Smooth muscle cell of the brain vasculature (primary cell): ENCODE results near the gene GMDS.
A peak's percentile ranks its signal among the peaks of the same experiment; 100 is the strongest.

ENCODE experiments used
- DNase-seq: peaks from one replicate; pipeline ENCODE4 v3.0.0-alpha.2; 2012; ENCODE audit warnings: low read depth, low spot score

The GMDS gene

GRCh38 chr6:2099870-2100269 is 145.5 kb downstream of the GMDS start:
- no peak for DNase-seq

DNA sequence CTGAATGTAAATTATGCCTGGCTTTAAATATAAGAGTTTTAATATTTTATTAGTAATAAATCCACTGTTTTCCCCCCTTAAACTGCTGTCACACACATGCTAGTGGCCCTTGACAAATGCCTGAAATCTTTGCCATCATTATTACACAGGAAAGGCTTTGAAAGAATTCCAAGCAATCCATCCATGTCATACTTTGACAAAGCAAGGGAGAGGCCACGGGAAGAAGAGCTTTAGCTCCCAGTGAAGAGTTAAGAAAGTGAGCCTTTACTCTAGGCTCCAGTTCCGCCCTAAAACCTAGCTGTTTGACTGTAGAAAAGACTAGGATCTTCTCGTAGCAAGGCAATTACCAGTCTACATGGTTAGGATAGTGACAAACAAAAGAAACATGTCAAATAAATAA is 147.9 kb downstream of the GMDS start:
- DNase-seq, result no peak

- DNase-seq, result no peak
These were observed 150.8 kb downstream of the GMDS start for GRCh38 chr6:2094642-2095041.

DNA sequence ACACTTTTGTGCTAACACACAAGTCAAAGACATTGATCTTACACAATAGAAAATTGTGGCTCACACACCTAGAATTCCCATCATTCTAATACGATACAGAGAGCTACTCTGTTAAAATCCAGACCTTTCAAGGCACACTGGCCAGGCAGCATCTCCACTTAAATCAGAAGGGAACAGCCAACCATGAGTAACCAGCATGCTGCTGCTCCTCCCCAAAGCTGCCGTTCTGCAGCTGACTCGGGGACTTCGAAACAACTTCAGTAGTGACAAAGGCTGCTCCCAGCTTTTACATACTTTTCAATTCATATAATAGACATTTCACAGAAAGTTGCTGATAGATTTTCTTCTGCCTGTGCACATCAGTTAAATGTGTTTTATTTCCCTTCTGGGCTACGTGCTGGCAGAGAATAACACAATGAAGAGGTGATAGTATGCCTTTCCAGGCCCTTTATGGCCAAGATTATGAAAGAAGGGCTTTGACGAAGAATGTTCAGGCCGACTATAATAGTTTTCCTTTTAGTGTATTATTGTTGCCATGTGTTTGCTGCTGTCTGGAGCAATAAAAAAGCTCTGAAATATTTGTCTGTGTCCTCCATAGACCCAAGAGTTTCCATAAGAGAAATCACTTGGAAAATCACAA is 159.0 kb downstream of the GMDS start:
- DNase-seq, result no peak

DNA sequence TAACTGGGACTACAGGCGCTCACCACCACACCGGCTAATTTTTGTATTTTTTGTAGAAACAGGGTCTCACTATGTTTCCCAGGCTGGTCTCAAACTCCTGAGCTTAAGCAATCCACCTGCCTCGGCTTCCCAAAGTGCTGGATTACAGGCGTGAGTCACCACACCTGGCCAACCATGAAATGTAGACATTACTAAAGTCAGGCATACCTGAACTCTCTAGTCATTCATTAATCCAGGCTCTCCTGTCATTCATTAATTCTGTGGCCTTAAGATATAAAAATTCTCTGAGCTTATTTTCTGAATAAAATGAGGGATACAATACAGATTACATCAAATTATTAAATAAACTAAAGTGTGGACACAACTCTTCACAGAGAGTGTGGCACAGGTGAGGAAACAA is 159.7 kb downstream of the GMDS start:
- DNase-seq, result no peak

- no peak for DNase-seq
These were observed 164.0 kb downstream of the GMDS start for GRCh38 chr6:2081155-2082138.

GRCh38 chr6:2078888-2079287 is 166.5 kb downstream of the GMDS start:
- DNase-seq, result no peak

DNA sequence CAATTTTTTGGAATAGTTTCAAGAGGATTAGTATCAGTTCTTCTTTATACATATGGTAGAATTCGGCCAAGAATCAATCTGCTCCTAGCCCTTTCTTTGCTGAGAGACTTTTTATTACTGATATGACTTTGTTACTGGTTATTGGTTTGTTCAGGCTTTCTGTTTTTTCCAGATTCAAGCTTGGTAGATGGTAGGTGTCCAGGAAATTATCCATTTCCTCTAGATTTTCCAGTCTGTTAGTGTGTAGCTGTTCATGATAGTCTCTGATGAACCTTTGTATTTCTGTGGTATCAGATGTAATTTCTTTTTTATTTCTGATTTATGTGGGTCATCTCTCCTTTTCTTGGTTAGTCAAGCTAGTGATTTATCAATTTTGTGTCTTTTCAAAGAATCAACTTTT is 167.6 kb downstream of the GMDS start:
- no peak for DNase-seq

GRCh38 chr6:2073476-2073875 is 171.9 kb downstream of the GMDS start:
- DNase-seq, result no peak

DNA sequence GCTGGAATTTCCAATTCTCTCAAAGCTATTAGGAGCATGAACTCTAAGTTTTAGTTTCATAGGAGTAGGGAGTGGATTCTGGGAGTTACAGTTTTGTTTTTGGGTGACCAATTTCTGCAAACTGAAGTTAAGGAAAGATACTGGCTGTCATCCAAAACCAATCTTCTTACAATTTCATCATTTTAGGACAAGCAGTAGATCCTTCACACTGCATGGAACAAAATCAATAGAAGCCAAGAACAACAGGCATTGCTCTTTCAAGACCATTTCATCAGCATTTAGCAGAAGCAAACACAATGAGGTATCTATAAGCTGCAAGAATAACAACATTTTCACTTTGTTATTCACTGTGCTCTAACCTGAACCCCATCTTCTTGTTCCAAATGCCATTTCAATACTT is 173.0 kb downstream of the GMDS start:
- peak; percentile 53 for DNase-seq

DNA sequence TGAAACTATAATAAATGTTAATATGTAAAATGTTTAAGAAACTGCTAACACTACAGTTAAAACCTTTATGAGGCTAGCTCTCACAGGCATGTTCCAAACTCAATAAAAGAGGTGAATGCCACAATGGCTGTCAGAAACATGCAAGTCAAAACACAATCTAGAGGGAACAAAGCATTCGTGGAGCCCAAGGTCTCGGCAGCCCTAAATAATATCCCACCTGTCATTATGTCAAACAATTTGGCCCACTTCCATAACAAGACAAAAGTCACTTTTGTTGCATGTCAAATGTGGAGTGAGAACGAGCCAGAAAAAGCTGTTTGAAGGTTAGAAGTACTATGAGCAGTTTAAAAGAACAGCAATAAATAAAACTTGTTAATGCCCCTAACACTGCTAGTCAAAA is 181.9 kb downstream of the GMDS start:
- no peak for DNase-seq

DNA sequence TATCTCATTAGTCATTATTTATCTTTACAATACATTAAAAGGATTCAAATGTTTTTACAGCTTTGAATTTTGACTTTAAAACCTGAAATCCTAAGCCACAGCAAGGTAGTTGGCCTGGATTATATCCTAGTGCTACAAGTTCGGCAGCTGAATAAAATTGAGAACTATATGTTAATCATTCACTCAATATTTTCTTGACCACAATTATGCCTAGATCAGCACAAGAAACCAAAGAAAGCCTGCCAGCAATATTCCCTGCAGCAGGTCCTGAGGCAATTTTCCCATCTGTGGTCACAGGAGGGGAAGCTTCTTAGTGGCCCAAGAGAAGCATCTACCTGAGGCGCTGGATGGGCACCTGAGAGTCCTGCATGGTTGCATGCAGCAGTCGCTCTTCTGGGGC is 183.5 kb downstream of the GMDS start:
- DNase-seq, result peak; percentile 58

DNA sequence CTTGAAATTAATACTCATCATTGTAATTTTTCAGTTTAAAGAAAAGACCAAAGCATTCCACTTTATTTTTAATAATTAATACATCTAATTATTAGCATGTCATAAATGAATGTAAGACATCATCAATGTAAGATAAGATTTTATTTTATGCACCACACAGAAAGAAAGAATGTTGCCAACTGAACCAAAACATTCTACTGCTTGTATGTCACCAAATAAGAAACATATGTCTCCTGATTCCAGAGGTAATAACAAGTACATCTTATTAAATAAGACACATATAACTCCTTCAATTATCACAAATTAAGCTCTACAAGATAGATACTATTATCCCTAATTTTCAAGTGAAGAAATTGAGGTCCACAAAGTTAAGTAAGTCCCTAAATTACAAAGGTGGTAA is 189.5 kb downstream of the GMDS start:
- DNase-seq, result no peak

- DNase-seq, result no peak
These were observed 190.3 kb downstream of the GMDS start for GRCh38 chr6:2055143-2055542.

DNA sequence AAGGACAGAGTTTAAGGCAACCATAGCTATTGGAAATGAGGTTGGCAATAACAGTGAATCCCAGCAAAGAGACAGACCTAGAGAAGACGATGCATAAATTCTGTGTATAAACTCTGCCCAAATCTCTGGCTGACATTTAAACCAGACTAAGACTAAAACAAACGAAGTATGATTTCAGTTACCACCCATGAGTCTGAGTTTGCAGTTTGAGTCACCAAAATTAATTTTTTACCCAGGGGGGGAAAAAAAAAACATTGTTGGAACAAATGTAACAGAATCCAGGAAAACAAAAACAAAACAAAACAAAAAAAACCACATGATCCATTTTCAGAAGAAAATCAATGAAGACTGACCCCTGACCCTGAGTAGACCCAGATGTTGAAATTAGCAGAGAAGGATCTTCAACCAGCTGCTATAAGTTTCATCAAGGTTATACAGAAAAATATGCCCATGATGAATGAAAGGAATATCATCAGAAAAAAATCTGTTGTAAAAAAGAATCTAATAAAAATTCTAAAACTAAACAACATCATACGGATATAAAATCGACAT is 190.8 kb downstream of the GMDS start:
- DNase-seq, result no peak

DNA sequence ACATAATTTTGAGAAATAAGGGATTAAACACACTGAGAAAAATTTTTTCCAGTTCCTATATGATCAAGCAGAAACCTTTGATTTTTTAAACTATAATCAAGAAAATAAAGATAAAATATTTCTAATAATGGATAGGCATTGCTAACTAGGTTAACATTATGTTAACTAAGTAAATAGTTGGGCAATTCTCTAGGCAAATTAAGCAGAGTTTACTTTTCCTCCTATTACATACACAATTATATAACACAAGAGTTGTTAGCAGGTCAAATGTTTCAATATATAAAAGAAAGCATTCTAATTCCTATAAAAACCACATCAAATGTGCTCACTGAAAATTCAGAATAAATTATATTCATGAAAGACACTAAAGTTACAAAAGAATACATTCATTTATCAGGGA is 191.7 kb downstream of the GMDS start:
- DNase-seq, result no peak

GRCh38 chr6:2047855-2048254 is 197.6 kb downstream of the GMDS start:
- DNase-seq, result no peak

DNA sequence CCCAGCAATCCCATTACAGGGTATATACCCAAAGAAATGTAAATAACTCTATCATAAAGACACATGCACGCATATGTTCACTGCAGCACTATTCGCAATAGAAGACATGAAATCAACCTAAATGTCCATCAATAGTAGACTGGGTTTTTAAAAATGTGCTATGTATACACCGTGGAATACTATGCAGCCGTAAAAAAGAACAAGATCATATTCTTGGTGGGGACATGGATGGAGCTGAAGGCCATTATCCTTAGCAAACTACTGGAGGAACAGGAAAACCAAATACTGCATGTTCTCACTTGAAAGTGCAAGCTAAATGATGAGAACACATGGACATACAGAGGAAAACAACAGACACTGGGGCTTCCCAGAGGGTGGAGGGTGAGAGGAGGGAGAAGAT is 201.2 kb downstream of the GMDS start:
- DNase-seq, result no peak

GRCh38 chr6:2042956-2043648 is 202.3 kb downstream of the GMDS start:
- no peak for DNase-seq

DNA sequence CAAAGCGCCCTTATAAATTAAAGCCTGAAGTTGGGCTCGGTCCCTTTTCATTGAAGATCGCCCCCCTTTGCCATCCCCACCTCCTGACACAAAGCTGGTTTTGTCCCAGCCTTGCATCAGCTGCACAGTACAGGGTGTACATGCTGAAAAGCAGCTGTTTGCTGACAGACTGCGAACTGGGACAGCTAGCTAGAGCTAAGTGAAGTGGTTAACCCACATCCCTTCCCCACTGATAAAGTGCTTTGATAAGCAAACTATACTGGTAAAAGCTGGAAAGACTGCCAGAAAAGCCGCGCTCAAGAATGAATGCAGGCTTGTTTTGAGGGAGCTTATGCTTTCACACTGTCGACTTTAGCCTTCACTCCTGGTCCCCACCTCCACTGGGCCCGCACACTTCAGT is 207.3 kb downstream of the GMDS start:
- no peak for DNase-seq

- DNase-seq, result no peak
These were observed 208.0 kb downstream of the GMDS start for GRCh38 chr6:2037237-2037926.

GRCh38 chr6:2036710-2037023 is 208.7 kb downstream of the GMDS start:
- no peak for DNase-seq
